A673 (cell line): Measurements from ENCODE around the gene HBS1L. TPM values are rescaled to one million over a fixed set of nuclear protein-coding genes. Genes with fewer than 3 reads are reported as not detected.

Experiments used
- BruUV-seq: library from RNA; stranded (reverse); fragments of 400-500 nt; replicated peaks from 2 replicates; lab custom pipeline; 2021; lab: Mats Ljungman, UMichigan
- CTCF ChIA-PET: fragments of 300-600 bp; sonication (Branson Sonifier 250); formaldehyde crosslinking; loops from one replicate; lab custom pipeline; 2022; ENCODE audit warnings: antibody characterized with exemption; lab: Charles Lee
- POLR2A ChIA-PET: fragments of 300-600 bp; sonication (Branson Sonifier 250); formaldehyde crosslinking; loops from one replicate; lab custom pipeline; 2022; ENCODE audit warnings: antibody characterized with exemption; ENCODE audit not compliant: low non-redundant PET; lab: Charles Lee
- DNase-seq: peaks from one replicate; pipeline ENCODE4 v3.0.0-alpha.2; 2015; ENCODE audit warnings: low spot score
- H3K27ac ChIP-seq: fragments of 200-600 bp; sonication (generic); 2 replicates; pipeline ENCODE4 v1.5.1; 2016; ENCODE audit warnings: mixed run types, low read depth, mild to moderate bottlenecking, mixed read lengths, antibody characterized with exemption, low read length; ENCODE audit not compliant: poor library complexity, severe bottlenecking
- H3K27me3 ChIP-seq: fragments of 200-600 bp; sonication (generic); replicated peaks from 2 replicates; pipeline ENCODE4 v1.6.1; 2017; ENCODE audit warnings: mixed run types, low read depth, mild to moderate bottlenecking, mixed read lengths, antibody characterized with exemption, low read length; ENCODE audit not compliant: insufficient read depth, poor library complexity
- H3K36me3 ChIP-seq: fragments of 200-600 bp; sonication (generic); 2 replicates; pipeline ENCODE4 v1.6.1; 2016; ENCODE audit warnings: mixed run types, mild to moderate bottlenecking, mixed read lengths, antibody characterized with exemption, low read length; ENCODE audit not compliant: insufficient read depth, poor library complexity, severe bottlenecking
- H3K4me1 ChIP-seq: fragments of 200-600 bp; sonication (generic); 2 replicates; pipeline ENCODE4 v1.6.1; 2017; ENCODE audit warnings: mixed run types, mild to moderate bottlenecking, mixed read lengths, antibody characterized with exemption, low read length; ENCODE audit not compliant: insufficient read depth, poor library complexity, severe bottlenecking
- H3K4me3 ChIP-seq: fragments of 200-600 bp; sonication (generic); 2 replicates; pipeline ENCODE4 v1.5.1; 2016; ENCODE audit warnings: low read depth, mixed run types, mild to moderate bottlenecking, mixed read lengths, low read length; ENCODE audit not compliant: poor library complexity, severe bottlenecking
- H3K9me3 ChIP-seq: fragments of 200-600 bp; sonication (generic); 2 replicates; pipeline ENCODE4 v1.6.1; 2016; ENCODE audit warnings: mixed run types, low read depth, mild to moderate bottlenecking, mixed read lengths, antibody characterized with exemption, low read length; ENCODE audit not compliant: poor library complexity, severe bottlenecking
- EZH2 ChIP-seq: fragments of 200-600 bp; sonication (generic); IDR thresholded peaks from 2 replicates; pipeline ENCODE4 v1.6.1; 2017; ENCODE audit warnings: borderline replicate concordance, low read depth, mild to moderate bottlenecking, mixed read lengths, antibody characterized with exemption, low read length; ENCODE audit not compliant: poor library complexity, severe bottlenecking
- intact Hi-C: fragments of 100-400 bp; cut with micrococcal nuclease; formaldehyde crosslinking; loops from one replicate; pipeline ENCODE4 v1.10.0; 2022; ENCODE audit not compliant: unreplicated experiment
- total RNA-seq: library from RNA; stranded (reverse); gene quantifications from 2 replicates; pipeline ENCODE4 v1.2.3, GENCODE V29; 2021
- TF ChIP-seq, protein P1 (sequence below): fragments of 300-800, 200-600 bp; sonication (generic); conservative IDR thresholded peaks from 2 replicates; pipeline ENCODE4 v1.5.1; 2017; ENCODE audit warnings: low read depth, mild to moderate bottlenecking, antibody characterized with exemption, low read length, moderate library complexity, mixed read lengths

HBS1L gene
- total RNA-seq, 1 experiment from 2014 or later: 106 TPM

DNA sequence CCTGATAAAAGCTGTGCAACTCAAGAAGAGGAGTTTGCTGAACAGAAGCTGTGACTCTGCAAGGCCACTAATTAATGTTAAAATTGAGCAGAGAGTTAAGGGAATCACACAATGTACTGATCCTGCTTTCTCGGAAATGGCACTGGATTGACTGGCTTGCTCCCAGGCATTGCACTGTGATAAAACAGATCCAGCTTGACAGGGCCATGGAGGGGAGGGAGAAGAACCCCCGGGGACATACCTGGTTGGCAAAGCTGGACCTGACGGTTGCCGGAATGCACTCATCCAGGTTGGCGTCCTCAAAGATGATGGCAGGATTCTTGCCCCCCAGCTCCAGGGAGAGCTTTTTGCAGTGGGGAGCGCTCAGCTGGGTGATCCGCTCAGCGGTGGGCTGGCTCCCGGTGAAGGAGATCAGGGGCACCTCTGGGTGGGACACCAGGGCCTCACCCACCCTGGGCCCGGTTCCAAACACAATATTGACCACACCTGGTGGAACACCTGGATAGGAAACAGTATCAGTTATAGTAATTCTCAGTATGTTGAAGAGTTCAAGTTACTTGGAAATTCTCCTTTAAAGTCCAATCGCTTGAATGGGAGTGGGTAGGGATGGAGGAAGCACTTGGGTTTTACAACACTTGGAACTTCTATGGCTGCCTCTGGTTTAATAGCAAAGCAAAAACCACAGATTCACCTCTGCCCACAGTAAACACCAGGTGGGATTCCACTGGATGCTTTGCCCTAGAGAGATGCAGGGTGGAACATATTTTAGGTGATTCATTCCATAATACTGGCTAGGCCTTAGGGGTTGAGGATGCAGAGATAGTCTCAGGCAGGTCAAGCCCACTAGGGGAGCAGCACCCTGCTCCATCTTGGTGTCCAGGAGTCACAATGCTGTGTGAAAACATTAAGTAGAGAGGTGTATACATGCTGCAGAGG is 121.8 kb downstream of the HBS1L start:
- no peak for DNase-seq
- H3K9me3 ChIP-seq: no peaks in the 10 kb centered on the region
- no peak overlapping the region for H3K27ac ChIP-seq
- H3K36me3 ChIP-seq: no peaks in the 10 kb centered on the region
- intact Hi-C loops: loop anchor here (5.0 kb wide), 1 partner anchor 46 kb away; no protein-coding TSS in a partner anchor
- ChIA-PET POLR2A (no interaction called here), CTCF (no interaction called here)
- no peak overlapping the region for H3K4me3 ChIP-seq
- BruUV-seq: no TSS peak
- no peak for TF ChIP-seq EZH2
- TF ChIP-seq, protein P1, sequence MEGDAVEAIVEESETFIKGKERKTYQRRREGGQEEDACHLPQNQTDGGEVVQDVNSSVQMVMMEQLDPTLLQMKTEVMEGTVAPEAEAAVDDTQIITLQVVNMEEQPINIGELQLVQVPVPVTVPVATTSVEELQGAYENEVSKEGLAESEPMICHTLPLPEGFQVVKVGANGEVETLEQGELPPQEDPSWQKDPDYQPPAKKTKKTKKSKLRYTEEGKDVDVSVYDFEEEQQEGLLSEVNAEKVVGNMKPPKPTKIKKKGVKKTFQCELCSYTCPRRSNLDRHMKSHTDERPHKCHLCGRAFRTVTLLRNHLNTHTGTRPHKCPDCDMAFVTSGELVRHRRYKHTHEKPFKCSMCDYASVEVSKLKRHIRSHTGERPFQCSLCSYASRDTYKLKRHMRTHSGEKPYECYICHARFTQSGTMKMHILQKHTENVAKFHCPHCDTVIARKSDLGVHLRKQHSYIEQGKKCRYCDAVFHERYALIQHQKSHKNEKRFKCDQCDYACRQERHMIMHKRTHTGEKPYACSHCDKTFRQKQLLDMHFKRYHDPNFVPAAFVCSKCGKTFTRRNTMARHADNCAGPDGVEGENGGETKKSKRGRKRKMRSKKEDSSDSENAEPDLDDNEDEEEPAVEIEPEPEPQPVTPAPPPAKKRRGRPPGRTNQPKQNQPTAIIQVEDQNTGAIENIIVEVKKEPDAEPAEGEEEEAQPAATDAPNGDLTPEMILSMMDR: no peak
- H3K27me3 ChIP-seq: no peaks in the 10 kb centered on the region
- H3K4me1 ChIP-seq: no peaks in the 10 kb centered on the region

DNA sequence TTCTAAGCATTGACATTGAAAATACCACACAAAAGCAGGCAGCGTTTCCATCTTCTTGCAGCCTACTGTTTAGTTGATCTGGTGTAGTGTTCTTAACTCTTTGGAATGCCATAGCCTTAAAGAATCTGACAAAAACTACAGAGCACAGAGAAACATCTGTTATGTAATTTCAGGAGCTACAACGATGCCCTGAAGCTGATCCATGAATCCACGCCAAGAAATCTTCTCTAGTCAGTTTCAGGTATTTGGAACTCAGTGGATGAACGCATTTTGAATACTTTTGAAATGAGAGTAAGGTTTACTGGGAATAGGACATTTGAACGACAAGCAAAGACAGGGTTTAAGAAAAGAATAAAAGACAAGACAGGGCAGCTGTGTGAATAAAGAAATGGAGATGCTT is 122.5 kb downstream of the HBS1L start:
- no peak overlapping the region for H3K27ac ChIP-seq
- DNase-seq: no peak
- CTCF ChIA-PET: no interaction called here
- TF ChIP-seq, protein P1: no peak
- no peak for TF ChIP-seq EZH2
- POLR2A ChIA-PET: no interaction called here
- no peaks in the 10 kb centered on the region for H3K36me3 ChIP-seq
- H3K27me3 ChIP-seq: no peaks in the 10 kb centered on the region
- no peaks in the 10 kb centered on the region for H3K4me1 ChIP-seq
- no peak overlapping the region for H3K4me3 ChIP-seq
- no TSS peak for BruUV-seq
- no peaks in the 10 kb centered on the region for H3K9me3 ChIP-seq
- intact Hi-C loops: loop anchor here (5.0 kb wide), 1 partner anchor 45 kb away; no protein-coding TSS in a partner anchor

DNA sequence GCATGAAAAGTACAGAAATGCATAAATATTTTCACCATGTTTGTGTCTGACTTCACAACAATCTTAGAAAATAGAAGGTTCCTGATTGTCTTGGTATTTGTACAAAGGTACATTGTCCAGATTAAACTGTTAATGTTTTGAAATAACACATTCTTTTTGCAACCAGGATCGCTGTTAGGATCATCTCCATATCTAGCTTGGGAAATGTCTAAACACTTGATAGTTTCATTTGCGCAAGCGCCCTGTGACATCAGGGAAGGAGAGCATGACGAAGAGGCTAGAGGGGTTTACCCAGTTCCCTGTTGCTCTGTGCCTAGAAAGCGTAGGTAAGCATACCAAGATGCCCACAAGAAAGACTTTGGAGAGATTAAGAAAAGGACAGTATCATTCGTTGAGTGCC is 124.2 kb downstream of the HBS1L start:
- H3K4me1 ChIP-seq: no peaks in the 10 kb centered on the region
- CTCF ChIA-PET: no interaction called here
- H3K9me3 ChIP-seq: no peaks in the 10 kb centered on the region
- POLR2A ChIA-PET: no interaction called here
- H3K4me3 ChIP-seq: no peak overlapping the region
- intact Hi-C loops: loop anchor here (5.0 kb wide), 1 partner anchor 43 kb away; no protein-coding TSS in a partner anchor
- H3K36me3 ChIP-seq: no peaks in the 10 kb centered on the region
- H3K27ac ChIP-seq: no peak overlapping the region
- BruUV-seq: no TSS peak
- no peaks in the 10 kb centered on the region for H3K27me3 ChIP-seq
- TF ChIP-seq EZH2: no peak
- TF ChIP-seq, protein P1: no peak
- no peak for DNase-seq
